CD14-positive monocyte (primary cell): ENCODE measurements around the gene ANKRD17. TPM values are rescaled to one million over a fixed set of nuclear protein-coding genes. Genes with fewer than 3 reads are reported as not detected.

Experiments
- DNase-seq, 3 donors: peaks; one replicate each; pipeline ENCODE4 v3.0.0-alpha.2; 2011 to 2022
- H2AFZ ChIP-seq: 2 replicates; pipeline ENCODE4 v1.6.0; 2012; ENCODE audit warnings: mild to moderate bottlenecking, low read depth, low read length, inconsistent platforms; ENCODE audit not compliant: insufficient read depth, poor library complexity, severe bottlenecking
- H3K27ac ChIP-seq, 2 donors: 1 replicate in 1 of 2; 2 replicates in 1 of 2; pipeline ENCODE4 v1.5.1; 2012 to 2013; ENCODE audit warnings: low read length in 2 of 2, control low read depth in 1 of 2, inconsistent platforms in 1 of 2, low read depth in 1 of 2, mild to moderate bottlenecking in 1 of 2
- H3K27me3 ChIP-seq, 2 donors: one replicate each; pipeline versions ENCODE4 v1.6.0 to v1.6.1; 2011 to 2013; ENCODE audit warnings: low read length in 2 of 2; ENCODE audit not compliant: control insufficient read depth in 2 of 2, insufficient read depth in 2 of 2
- H3K36me3 ChIP-seq, 2 donors: replicated peaks in 1 of 2; 1 replicate in 1 of 2; 2 replicates in 1 of 2; pipeline versions ENCODE4 v1.5.1 to v1.6.1; 2012 to 2013; ENCODE audit warnings: low read length in 2 of 2, control low read depth in 1 of 2, inconsistent platforms in 1 of 2, mild to moderate bottlenecking in 1 of 2; ENCODE audit not compliant: insufficient read depth in 2 of 2, control insufficient read depth in 1 of 2
- H3K4me1 ChIP-seq, 2 donors: 1 replicate in 1 of 2; 2 replicates in 1 of 2; pipeline versions ENCODE4 v1.5.1 to v1.6.1; 2012 to 2013; ENCODE audit warnings: low read length in 2 of 2, control low read depth in 1 of 2, inconsistent platforms in 1 of 2, mild to moderate bottlenecking in 1 of 2, moderate library complexity in 1 of 2; ENCODE audit not compliant: insufficient read depth in 2 of 2, control insufficient read depth in 1 of 2
- H3K4me2 ChIP-seq: replicated peaks from 2 replicates; pipeline ENCODE3; 2012; ENCODE audit warnings: low read length, moderate library complexity, mild to moderate bottlenecking; ENCODE audit not compliant: poor library complexity, severe bottlenecking; ENCODE audit errors: extremely low read depth
- H3K4me3 ChIP-seq, 3 experiments: fragments of 200-600 bp in 1 of 3; sonication (generic) in 1 of 3; replicated peaks in 1 of 3; 1 replicate in 2 of 3; 2 replicates in 1 of 3; pipeline ENCODE4 v1.5.1; 2011 to 2013; ENCODE audit warnings: low read length in 3 of 3, mild to moderate bottlenecking in 3 of 3, control low read depth in 2 of 3, low read depth in 2 of 3, inconsistent platforms in 1 of 3, moderate library complexity in 1 of 3
- H3K79me2 ChIP-seq: 2 replicates; pipeline ENCODE4 v1.6.0; 2012; ENCODE audit warnings: mild to moderate bottlenecking, control low read depth, inconsistent platforms, low read length, moderate library complexity; ENCODE audit not compliant: insufficient read depth
- H3K9ac ChIP-seq: 2 replicates; pipeline ENCODE4 v1.6.0; 2017; ENCODE audit warnings: low read length, mild to moderate bottlenecking; ENCODE audit not compliant: insufficient read depth, poor library complexity, severe bottlenecking
- H3K9me3 ChIP-seq, 2 donors: replicated peaks in 1 of 2; 1 replicate in 1 of 2; 2 replicates in 1 of 2; pipeline versions ENCODE4 v1.5.1 to v1.6.1; 2012 to 2013; ENCODE audit warnings: low read length in 2 of 2, control low read depth in 1 of 2; ENCODE audit not compliant: control insufficient read depth in 1 of 2, insufficient read depth in 1 of 2
- H4K20me1 ChIP-seq: 2 replicates; pipeline ENCODE4 v1.6.0; 2012; ENCODE audit warnings: mild to moderate bottlenecking, low read length, control low read depth, moderate library complexity; ENCODE audit not compliant: insufficient read depth
- H3K27ac Mint-ChIP-seq, 7 donors: one replicate each; pipeline ENCODE4 v1.8.0; 2020; ENCODE audit warnings: mild to moderate bottlenecking in 7 of 7, mixed read lengths in 7 of 7, moderate library complexity in 6 of 7, inconsistent platforms in 2 of 7
- H3K27me3 Mint-ChIP-seq, 3 donors: one replicate each; pipeline ENCODE4 v1.8.0; 2021 to 2022; ENCODE audit warnings: low read depth in 3 of 3, mild to moderate bottlenecking in 3 of 3, mixed read lengths in 3 of 3, moderate library complexity in 3 of 3, inconsistent platforms in 1 of 3
- H3K36me3 Mint-ChIP-seq, 2 donors: one replicate each; pipeline ENCODE4 v1.8.0; 2020; ENCODE audit warnings: mixed read lengths in 2 of 2, inconsistent platforms in 1 of 2, mild to moderate bottlenecking in 1 of 2
- H3K4me1 Mint-ChIP-seq: one replicate; pipeline ENCODE4 v1.8.0; 2020; ENCODE audit warnings: mild to moderate bottlenecking, mixed read lengths
- H3K4me3 Mint-ChIP-seq, 2 donors: one replicate each; pipeline ENCODE4 v1.8.0; 2020; ENCODE audit warnings: mild to moderate bottlenecking in 2 of 2, mixed read lengths in 2 of 2, moderate library complexity in 1 of 2
- H3K9me3 Mint-ChIP-seq, 7 donors: one replicate each; pipeline ENCODE4 v1.8.0; 2020 to 2022; ENCODE audit warnings: mixed read lengths in 7 of 7, mild to moderate bottlenecking in 6 of 7, moderate library complexity in 6 of 7, inconsistent platforms in 2 of 7
- CTCF ChIP-seq: fragments of 200-600 bp; IDR thresholded peaks from one replicate; pipeline ENCODE4 v1.8.0; 2022; ENCODE audit warnings: antibody characterized with exemption, mild to moderate bottlenecking
- WGBS: methylation state at CpG from one replicate; pipeline ENCODE4 v1.1.5; 2013; ENCODE audit warnings: missing lambda C conversion rate; ENCODE audit not compliant: insufficient coverage; 5-methylcytosine and 5-hydroxymethylcytosine counted together
- intact Hi-C, 2 donors: fragments of 100-400 bp; cut with micrococcal nuclease; formaldehyde crosslinking; loops; one replicate each; pipeline versions ENCODE4 v1.15.0 to v1.15.1; 2023
- polyA plus RNA-seq, 3 donors: library from polyadenylated mRNA; depleted of rRNA in 1 of 3; unstranded in 2 of 3; stranded (reverse) in 1 of 3; fragments of 300-500 nt in 2 of 3; fragments of >200 nt in 1 of 3; fragmentation: Illumina TruSeq in 2 of 3; gene quantifications; 1 replicate in 2 of 3; 2 replicates in 1 of 3; pipeline ENCODE4 v1.2.3, GENCODE V29; 2012 to 2021

The ANKRD17 gene
- polyA plus RNA-seq, 3 donors: 5.3 to 18.9 (median 9.0) TPM

GRCh38 chr4:73152893-73153292 is 105.7 kb downstream of the ANKRD17 start:
- no peaks in the 10 kb centered on the region for H3K79me2 ChIP-seq
- no peak overlapping the region for H3K27ac Mint-ChIP-seq
- no peak overlapping the region for H2AFZ ChIP-seq
- no peaks in the 10 kb centered on the region for H3K4me1 Mint-ChIP-seq
- TF ChIP-seq CTCF: no peak
- H3K4me2 ChIP-seq: no peak overlapping the region
- no peak overlapping the region for H3K4me3 ChIP-seq
- no peaks in the 10 kb centered on the region for H3K9me3 ChIP-seq
- peaks cover 61 to 77% of the 10 kb centered on the region in 2 donors for H3K36me3 Mint-ChIP-seq
- H3K4me3 Mint-ChIP-seq: no peak overlapping the region
- no peak overlapping the region for H3K27ac ChIP-seq
- H3K36me3 ChIP-seq: peaks cover 67 to 71% of the 10 kb centered on the region in 2 donors
- H3K27me3 ChIP-seq: no peaks in the 10 kb centered on the region
- no peaks in the 10 kb centered on the region for H3K4me1 ChIP-seq
- WGBS: no CpG with 5 or more reads among the region's 1 CpG
- DNase-seq: no peak
- no peak overlapping the region for H3K9ac ChIP-seq
- peaks cover 7% of the 10 kb centered on the region for H4K20me1 ChIP-seq
- peaks cover 0 to 3% (median 0%) of the 10 kb centered on the region in 7 donors for H3K9me3 Mint-ChIP-seq
- intact Hi-C loops: no loop called here
- H3K27me3 Mint-ChIP-seq: no peaks in the 10 kb centered on the region

GRCh38 chr4:73142995-73143547 is 115.5 kb downstream of the ANKRD17 start:
- H3K4me3 ChIP-seq: no peak overlapping the region
- Mint-ChIP-seq H3K9me3 (no peaks in the 10 kb centered on the region), H3K27me3 (no peaks in the 10 kb centered on the region), H3K4me3 (no peak overlapping the region), H3K27ac (no peak overlapping the region), H3K4me1 (no peaks in the 10 kb centered on the region), H3K36me3 (peaks cover 72 to 85% of the 10 kb centered on the region in 2 donors)
- intact Hi-C loops: no loop called here
- H3K27me3 ChIP-seq: no peaks in the 10 kb centered on the region
- H3K9me3 ChIP-seq: no peaks in the 10 kb centered on the region
- no CpG with 5 or more reads among the region's 4 CpGs for WGBS
- no peak overlapping the region for H3K9ac ChIP-seq
- H3K27ac ChIP-seq: no peak overlapping the region
- H2AFZ ChIP-seq: no peak overlapping the region
- DNase-seq: no peak
- peaks cover 4% of the 10 kb centered on the region for H3K79me2 ChIP-seq
- H3K4me2 ChIP-seq: no peak overlapping the region
- H3K4me1 ChIP-seq: no peaks in the 10 kb centered on the region
- peaks cover 94 to 100% of the 10 kb centered on the region in 2 donors for H3K36me3 ChIP-seq
- peak; percentile 50 for TF ChIP-seq CTCF
- H4K20me1 ChIP-seq: peaks cover 2% of the 10 kb centered on the region
